ENCODE data around the gene TBC1D5.

DNA sequence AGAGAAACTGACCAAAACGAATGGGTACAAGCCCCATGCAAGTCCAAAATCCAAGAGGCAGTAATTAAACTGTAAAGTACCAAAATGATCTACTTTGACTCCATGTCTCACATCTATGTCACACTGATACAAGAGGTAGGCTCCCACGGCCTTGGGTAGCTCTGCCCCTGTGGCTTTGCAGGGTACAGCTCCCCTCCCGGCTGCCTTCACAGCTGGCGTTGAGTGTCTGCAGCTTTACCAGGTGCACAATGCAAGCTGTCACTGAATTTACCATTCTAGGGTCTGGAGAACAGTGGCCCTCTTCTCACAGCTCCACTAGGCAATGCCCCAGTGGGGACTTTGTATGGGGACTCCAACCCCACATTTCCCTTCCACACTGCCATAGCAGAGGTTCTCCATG lies 308.6 kb downstream of the TBC1D5 start:
- TF ChIP-seq CTCF (IDR thresholded peaks at IDR 0.05; ENCODE audit: low read depth, low read length, poor library complexity, severe bottlenecking) = no peak
- no peak for TF ChIP-seq EZH2phosphoT487 (IDR thresholded peaks at IDR 0.05; ENCODE audit: borderline replicate concordance, low read length)
